GM21786 (cell line): ENCODE data around the gene ARSK.

Source experiments
- ATAC-seq: cut with Tn5 transposase; IDR thresholded peaks from one replicate; pipeline ENCODE4 v1.9.1; 2021; ENCODE audit not compliant: unreplicated experiment

ARSK gene

GRCh38 chr5:95646569-95647431 lies 91.9 kb downstream of the ARSK start, which contains the start of gene RFESD:
RFESD (plus strand) TSS chr5:95646777; CDS start chr5:95652272, 5,495 bp downstream.
- ATAC-seq, result peak; percentile 97

DNA sequence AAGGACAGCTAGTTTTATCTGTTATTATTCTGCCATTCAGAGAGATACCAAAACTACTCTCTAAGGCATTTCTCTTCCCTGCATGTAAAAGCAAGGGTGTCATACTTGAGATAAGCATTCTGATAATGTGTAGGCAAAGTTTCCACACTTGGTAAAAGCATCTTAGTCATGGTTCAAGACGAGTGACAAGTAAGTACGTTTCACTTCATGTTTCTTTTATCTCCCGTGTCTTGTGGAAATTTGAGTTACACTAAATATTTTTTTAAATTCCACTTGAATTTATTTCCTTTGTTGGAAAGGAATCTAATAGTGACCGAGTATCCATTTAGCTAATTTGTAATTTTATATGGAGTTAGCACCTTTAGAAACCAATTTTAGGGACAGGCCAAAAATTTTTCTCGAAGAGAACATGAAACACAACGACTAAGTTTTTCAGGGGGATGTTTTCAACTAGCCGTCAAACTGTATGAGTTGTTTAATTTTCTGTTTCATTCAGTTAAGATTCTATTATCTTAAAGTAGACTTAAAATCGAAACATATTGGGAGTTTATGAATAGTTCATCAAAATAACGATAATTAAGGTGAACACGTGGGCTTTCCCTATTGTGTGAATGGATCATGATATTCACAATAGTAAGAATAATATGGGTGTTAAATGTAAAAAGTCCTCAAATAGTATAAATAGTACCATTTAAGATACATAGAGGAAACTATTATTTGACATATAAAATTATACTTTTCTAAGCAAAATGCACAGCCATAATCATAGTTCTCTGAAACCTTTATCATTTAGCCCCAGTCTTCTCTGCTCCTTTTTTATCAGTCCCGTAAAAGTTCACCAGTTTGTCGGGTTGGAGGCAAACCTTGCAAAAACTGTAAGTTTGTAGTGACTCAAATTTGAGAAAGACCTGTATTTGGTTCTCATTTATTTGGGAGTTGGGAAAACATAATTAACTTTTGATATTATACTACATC lies 93.3 kb downstream of the ARSK start:
- ATAC-seq, result no peak

DNA sequence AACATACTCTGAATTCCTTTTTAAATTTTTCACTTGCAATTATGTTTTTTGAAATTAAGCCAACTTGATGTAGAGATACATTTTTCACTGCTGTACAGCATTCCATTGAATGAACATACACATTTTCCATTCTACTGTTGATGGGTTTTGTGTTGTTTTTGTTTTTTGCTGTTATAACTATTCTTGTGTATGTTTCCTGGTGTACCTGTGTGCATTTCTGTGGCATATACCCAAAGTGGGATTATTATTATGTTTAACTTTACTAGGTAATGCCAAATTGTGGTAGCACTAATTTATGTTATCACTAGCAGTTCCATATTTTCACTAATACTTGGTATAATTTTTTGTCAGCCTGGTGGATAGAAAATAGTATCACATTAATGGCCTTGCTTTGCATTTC lies 94.4 kb downstream of the ARSK start:
- no peak for ATAC-seq

DNA sequence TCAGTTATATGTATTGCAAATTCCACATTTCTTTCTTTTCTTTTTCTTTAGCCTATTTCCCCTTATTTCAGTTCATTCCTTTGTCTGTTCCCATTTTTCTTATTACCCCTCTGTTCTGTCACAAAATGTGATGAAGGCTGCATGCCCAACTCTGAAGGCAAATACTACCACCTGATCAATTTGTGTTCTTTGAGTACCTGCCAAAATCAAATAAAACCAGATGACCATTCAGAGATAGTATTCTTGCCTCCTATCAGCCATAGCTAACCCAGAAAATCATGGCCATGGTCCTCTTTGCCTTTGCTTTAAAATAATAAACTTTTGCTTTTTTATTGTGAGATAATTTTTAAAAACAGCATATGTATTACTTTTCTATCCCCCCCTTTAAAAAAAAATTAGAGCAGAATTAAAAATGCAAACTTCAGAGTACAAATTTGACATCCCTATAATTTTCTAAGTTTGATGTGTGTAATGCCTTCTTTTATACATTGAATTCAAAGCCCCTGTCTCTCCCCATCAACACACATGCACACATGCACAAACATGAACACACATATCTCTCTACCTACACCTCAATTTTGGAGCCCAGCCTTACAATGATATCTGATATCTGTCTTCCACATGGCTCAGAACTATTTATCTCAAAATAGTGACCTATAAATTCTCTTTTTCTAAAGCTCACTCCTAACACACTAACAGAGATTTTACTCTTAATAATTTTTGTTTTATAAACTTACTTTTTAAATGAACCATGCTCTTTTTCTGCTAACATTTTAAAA lies 95.1 kb downstream of the ARSK start:
- ATAC-seq, result no peak

DNA sequence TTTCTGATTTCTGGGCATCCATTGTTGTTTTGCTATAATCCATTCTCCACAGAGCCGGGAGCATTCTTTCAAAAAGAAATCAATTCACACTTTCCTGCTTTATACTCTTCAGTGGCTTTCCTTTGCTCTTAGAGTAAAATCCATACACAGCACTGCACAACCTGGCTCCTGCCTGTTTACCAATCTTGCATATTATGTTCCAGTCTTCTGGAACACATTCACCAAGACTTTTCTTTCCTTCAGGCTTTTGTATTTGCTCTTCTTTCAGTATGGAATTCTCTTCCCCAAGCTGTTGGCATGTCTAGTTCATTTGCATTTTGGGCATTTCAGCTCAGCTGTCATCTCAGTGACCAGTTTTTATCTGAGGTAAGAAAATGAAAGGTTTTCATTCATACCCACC lies 97.9 kb downstream of the ARSK start:
- ATAC-seq, result no peak

DNA sequence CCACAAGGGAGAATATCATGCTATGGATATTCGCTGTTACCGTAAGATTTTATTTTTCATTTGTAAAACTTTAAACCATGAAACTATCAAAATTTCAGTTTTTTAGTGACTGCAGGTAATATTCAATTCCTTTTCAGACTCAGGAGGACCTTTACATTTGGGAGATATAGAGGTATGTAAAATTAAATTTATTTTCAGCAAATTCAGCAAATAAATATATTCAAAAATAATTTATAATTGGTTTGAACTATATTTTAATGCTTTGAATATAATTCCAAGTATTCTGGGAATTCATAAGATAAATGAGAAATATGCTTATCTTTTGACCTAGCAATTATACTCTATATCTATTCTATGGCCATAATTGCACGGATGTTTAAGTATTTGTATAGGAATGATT lies 99.3 kb downstream of the ARSK start:
- no peak for ATAC-seq
